Measurements from ENCODE around the gene INSYN2A.

INSYN2A gene

GRCh38 chr10:127242914-127243313, 46.5 kb upstream of the INSYN2A start:
- Histone ChIP-seq H3K4me2 (ENCODE audit: low read depth, low read length, poor library complexity, severe bottlenecking) (no peak overlapping the region), H3K79me2 (ENCODE audit: insufficient read depth, low read length) (no peaks in the 10 kb centered on the region), H2AFZ (ENCODE audit: low read depth, low read length, severe bottlenecking) (no peak overlapping the region), H3K9me2 (replicated peaks; ENCODE audit: insufficient read depth, low read length) (no peaks in the 10 kb centered on the region), H3K36me3 (ENCODE audit: low read length) (no peaks in the 10 kb centered on the region), H4K20me1 (ENCODE audit: low read depth, low read length) (no peaks in the 10 kb centered on the region), H3K9me3 (ENCODE audit: insufficient read depth, low read length) (no peaks in the 10 kb centered on the region), H3K27ac (ENCODE audit: low read depth, low read length) (no peak overlapping the region), H3K4me3 (ENCODE audit: insufficient read depth, low read length, poor library complexity, severe bottlenecking) (no peak overlapping the region), H3F3A (ENCODE audit: insufficient read depth) (no peaks in the 10 kb centered on the region), H3K27me3 (ENCODE audit: low read length) (no peaks in the 10 kb centered on the region), H3K9ac (ENCODE audit: low read length) (no peak overlapping the region)
- no peak for TF ChIP-seq CTCF (IDR thresholded peaks at IDR 0.05; ENCODE audit: insufficient read depth, low read length, poor library complexity, severe bottlenecking)

GRCh38 chr10:127236266-127236665, 39.9 kb upstream of the INSYN2A start:
- Histone ChIP-seq H2AFZ (ENCODE audit: low read depth, low read length, severe bottlenecking) (no peak overlapping the region), H3K9me3 (ENCODE audit: insufficient read depth, low read length) (no peaks in the 10 kb centered on the region), H3K4me3 (ENCODE audit: insufficient read depth, low read length, poor library complexity, severe bottlenecking) (no peak overlapping the region), H3K36me3 (ENCODE audit: low read length) (no peaks in the 10 kb centered on the region), H3K27me3 (ENCODE audit: low read length) (no peaks in the 10 kb centered on the region), H3K27ac (ENCODE audit: low read depth, low read length) (no peak overlapping the region), H3K79me2 (ENCODE audit: insufficient read depth, low read length) (no peaks in the 10 kb centered on the region), H3K4me2 (ENCODE audit: low read depth, low read length, poor library complexity, severe bottlenecking) (no peak overlapping the region), H3K9ac (ENCODE audit: low read length) (no peak overlapping the region), H3K9me2 (replicated peaks; ENCODE audit: insufficient read depth, low read length) (no peaks in the 10 kb centered on the region), H4K20me1 (ENCODE audit: low read depth, low read length) (no peaks in the 10 kb centered on the region), H3F3A (ENCODE audit: insufficient read depth) (no peaks in the 10 kb centered on the region)
- no peak for TF ChIP-seq EZH2phosphoT487 (conservative IDR thresholded peaks at IDR 0.05; ENCODE audit: low read length)
- no peak for TF ChIP-seq CTCF (IDR thresholded peaks at IDR 0.05; ENCODE audit: insufficient read depth, low read length, poor library complexity, severe bottlenecking)

- H3F3A ChIP-seq (ENCODE audit: insufficient read depth): no peaks in the 10 kb centered on the region
- H3K4me3 ChIP-seq (ENCODE audit: insufficient read depth, low read length, poor library complexity, severe bottlenecking): no peak overlapping the region
- no peaks in the 10 kb centered on the region for H3K79me2 ChIP-seq (ENCODE audit: insufficient read depth, low read length)
- no peaks in the 10 kb centered on the region for H3K27me3 ChIP-seq (ENCODE audit: low read length)
- H4K20me1 ChIP-seq (ENCODE audit: low read depth, low read length): no peaks in the 10 kb centered on the region
- no peak overlapping the region for H3K9ac ChIP-seq (ENCODE audit: low read length)
- H3K36me3 ChIP-seq (ENCODE audit: low read length): no peaks in the 10 kb centered on the region
- no peak overlapping the region for H3K4me2 ChIP-seq (ENCODE audit: low read depth, low read length, poor library complexity, severe bottlenecking)
- no peak overlapping the region for H2AFZ ChIP-seq (ENCODE audit: low read depth, low read length, severe bottlenecking)
- H3K27ac ChIP-seq (ENCODE audit: low read depth, low read length): no peak overlapping the region
- TF ChIP-seq EZH2phosphoT487 (conservative IDR thresholded peaks at IDR 0.05; ENCODE audit: low read length) (no peak), CTCF (IDR thresholded peaks at IDR 0.05; ENCODE audit: insufficient read depth, low read length, poor library complexity, severe bottlenecking) (no peak)
- H3K9me3 ChIP-seq (ENCODE audit: insufficient read depth, low read length): no peaks in the 10 kb centered on the region
- H3K9me2 ChIP-seq (replicated peaks; ENCODE audit: insufficient read depth, low read length): no peaks in the 10 kb centered on the region
These were observed 38.0 kb upstream of the INSYN2A start for GRCh38 chr10:127234306-127234800.
